T-helper 9 cell (primary cell): Measurements from ENCODE around the gene SYCN.

Experiments
- DNase-seq: peaks from one replicate; pipeline ENCODE4 v3.0.0-alpha.2; 2020

The SYCN gene

DNA sequence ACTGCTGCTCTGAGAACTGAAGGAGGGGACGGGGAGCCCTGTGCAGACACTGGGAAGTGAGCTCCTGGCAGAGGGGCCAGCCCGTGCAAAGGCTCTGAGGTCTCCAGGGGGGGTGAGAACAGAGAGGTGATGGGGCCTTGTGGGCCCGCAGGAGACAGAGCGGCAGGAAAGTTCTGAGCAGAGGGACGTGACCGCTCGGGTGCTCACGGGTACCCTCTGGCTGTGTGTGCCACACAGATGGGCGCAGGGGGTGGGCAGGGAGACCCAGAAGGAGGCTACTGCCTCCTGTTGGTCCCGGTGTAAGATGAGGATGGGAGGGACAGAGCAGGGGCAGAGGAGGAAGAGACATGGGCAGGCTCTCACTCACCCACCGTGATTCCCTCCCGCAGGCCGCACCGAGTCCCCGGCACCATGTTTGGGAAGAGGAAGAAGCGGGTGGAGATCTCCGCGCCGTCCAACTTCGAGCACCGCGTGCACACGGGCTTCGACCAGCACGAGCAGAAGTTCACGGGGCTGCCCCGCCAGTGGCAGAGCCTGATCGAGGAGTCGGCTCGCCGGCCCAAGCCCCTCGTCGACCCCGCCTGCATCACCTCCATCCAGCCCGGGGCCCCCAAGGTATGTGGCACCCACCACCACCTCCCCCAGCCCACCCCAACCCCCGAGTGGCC lies 34.8 kb downstream of the SYCN start:
- DNase-seq, result no peak

DNA sequence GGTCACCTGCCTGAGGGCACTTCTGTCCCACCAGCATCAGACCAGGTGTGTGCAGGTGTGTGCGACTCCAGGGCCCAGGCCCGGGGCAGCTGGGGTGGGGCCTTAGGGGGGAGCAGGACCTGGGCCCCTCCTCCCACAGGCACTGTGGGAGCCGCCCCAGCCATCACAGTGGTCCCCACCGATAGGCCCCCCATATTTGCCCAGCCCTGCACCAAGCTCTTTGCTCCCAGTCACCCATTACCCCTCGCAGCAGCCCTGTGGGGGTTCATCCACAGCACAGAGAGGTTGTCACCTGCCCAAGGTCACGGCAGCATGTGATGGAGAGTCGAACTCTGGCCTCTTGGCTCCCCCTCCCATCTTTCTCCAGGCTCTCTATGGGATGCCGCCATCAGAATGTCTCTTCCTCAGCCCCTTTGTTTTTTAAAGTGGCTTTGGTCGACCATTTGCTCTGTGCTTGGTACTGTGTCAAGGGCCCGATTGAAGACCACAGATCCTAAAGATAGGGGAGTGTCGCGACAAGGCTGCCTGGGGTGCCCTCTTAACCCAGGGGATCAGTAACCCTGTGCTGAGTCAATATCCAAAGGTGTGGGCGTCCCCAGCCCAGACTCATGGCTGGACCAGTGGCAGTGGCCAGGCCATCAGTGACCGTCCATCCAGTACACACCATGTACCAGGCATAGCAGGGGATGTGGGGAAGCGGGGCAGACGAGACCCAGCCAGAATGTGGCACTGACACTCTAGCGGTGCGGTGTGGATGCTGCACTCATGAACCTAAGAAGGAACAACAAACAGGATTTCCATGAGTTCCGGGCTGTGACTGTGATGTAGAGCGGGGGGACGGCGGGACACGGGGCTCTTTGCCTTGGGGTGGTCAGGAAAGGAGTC lies 35.6 kb downstream of the SYCN start:
- no peak for DNase-seq

DNA sequence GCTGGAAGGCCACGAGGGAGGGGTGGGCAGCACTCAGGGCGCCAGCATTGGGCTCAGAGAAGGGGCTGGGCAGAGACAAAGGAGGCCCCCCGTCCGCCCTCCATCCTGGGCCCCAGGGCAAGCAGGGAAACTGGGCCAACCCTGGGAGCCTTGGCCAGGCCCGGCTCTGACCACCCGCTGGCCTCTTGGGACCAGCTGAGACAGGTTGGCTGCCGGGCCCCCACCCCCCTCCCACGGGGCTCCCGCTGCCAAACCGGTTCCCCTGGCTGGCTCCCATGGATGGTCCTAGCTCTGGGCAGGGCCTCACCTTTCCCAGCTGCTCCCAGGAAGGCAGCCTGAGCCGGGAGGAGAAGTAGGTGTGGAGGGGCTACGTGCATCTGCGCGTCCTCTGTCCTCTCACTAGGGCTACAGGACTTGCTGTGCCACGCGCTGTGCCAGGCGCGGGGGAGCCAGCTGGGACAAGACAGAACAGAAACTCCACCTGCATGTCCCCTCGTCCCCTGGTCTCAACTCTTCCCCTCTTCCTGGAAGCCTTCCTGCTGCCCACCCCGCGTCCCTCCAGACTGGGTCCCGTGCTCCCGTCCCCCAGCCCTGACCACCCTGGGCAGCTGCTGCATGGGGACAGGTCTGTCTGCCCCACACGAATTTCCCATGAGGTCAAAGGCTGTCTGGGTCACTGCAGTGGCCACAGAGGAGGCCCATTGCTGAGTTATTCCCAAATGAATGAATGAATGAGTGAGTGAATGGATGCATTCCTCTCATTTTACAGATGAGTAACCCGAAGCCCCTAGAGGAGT lies 36.4 kb downstream of the SYCN start:
- no peak for DNase-seq

GRCh38 chr19:39166571-39167391 lies 37.3 kb downstream of the SYCN start:
- DNase-seq, result no peak

GRCh38 chr19:39165857-39166256 lies 38.2 kb downstream of the SYCN start:
- DNase-seq, result no peak

GRCh38 chr19:39164289-39164688 lies 39.8 kb downstream of the SYCN start:
- DNase-seq, result no peak

- DNase-seq, result no peak
These were observed 40.4 kb downstream of the SYCN start for GRCh38 chr19:39163621-39164020.

GRCh38 chr19:39162441-39163043 lies 41.5 kb downstream of the SYCN start:
- no peak for DNase-seq

GRCh38 chr19:39160889-39161672 lies 43.0 kb downstream of the SYCN start:
- no peak for DNase-seq

GRCh38 chr19:39160523-39160861 lies 43.6 kb downstream of the SYCN start:
- no peak for DNase-seq

- no peak for DNase-seq
These were observed 45.3 kb downstream of the SYCN start for GRCh38 chr19:39158646-39159260.

GRCh38 chr19:39157997-39158389 lies 46.1 kb downstream of the SYCN start:
- DNase-seq, result no peak

- DNase-seq, result no peak
These were observed 46.6 kb downstream of the SYCN start for GRCh38 chr19:39157275-39157996.

DNA sequence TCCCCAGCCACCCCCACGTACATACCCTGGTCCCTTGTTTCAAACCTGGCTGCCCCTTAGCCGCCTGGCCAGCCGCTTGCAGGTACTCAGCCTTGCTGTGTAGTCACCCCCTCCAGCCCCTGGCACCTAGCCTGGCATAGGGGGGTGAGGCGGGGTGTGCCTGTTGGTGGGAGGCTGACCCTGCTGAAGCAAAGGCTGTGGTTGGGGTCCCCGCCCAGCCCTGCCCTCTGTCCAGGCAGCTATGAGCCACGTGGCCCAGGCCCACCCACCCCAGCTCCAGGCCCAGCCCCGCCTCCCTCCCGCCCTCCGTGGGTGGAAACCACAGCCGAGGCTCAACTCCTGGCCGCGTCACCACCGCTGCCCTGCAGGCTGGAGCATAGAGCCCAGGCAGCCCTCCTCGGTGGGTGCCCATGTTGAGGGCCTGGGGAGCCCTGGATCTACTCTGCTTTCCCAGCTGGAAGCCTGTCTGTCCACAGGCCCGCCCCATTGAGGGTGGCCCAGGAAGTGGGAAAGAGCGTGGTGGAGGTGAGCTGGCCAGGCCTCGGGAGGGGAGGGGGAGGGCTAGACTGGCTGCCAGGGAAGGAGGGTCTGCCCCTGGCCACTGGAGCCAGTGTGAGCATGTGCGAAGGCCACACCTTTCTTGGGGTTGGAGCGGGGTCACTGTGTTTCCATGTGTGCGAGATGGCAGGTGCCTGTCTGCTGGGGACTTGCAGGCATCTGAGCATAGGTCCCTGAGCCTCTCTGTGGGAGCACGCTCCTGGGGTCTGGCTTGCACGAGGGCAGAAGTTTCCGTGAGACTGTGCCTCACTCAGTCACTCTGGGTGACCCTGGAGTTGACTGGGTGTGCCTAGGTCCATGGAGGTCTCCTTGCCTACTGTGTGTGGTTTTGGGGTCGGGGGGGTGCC lies 47.5 kb downstream of the SYCN start:
- DNase-seq, result no peak

DNA sequence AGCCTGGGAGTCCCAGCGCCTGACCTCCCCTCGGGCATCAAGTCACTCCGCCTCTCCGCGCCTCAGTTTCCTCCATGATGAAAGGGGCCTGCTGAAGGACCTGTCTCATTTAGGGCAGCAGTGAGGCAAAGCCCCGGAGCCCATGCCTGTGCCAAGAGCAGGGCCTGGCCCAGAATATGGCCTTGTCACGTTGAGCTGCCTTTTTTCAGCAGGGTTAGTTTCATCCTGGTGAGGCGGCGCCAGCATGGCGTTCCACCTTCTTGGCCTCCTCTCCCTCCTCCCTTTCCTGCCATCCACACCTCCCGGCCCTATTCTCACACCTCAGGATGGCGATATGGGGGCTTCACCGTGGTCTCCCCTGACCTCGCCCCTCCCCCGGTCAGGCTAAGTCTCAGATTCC lies 48.3 kb downstream of the SYCN start:
- DNase-seq, result no peak

DNA sequence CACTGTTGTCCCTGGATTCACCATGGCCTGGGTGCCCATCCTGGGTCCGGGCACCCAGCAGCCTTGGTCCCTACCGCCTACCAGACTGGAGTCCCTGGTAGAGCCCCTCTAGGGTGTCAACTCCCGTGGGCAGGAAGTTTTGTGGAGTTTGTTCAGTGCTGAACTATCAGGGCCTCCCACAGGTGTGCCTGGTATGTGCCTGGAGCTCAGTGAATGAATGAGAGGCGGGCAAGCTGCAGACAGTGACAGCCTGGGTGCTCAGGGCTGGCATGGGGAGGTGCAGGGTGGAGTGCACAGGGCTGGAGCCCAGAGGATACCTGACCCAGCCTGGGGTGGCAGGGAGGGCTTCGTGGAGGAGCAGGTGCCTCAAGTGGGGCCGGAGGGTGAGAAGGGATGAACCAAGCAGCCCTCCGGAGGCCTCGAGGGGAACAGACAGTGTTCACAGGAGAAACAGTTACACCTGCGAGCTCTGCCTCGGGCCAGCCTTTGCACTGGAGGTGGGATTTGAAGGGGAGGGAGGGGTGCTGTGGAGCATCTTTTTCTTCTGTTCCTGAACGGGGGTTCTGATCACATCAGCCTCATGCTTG lies 48.9 kb downstream of the SYCN start:
- no peak for DNase-seq

GRCh38 chr19:39154629-39155100 lies 49.4 kb downstream of the SYCN start:
- DNase-seq, result no peak

DNA sequence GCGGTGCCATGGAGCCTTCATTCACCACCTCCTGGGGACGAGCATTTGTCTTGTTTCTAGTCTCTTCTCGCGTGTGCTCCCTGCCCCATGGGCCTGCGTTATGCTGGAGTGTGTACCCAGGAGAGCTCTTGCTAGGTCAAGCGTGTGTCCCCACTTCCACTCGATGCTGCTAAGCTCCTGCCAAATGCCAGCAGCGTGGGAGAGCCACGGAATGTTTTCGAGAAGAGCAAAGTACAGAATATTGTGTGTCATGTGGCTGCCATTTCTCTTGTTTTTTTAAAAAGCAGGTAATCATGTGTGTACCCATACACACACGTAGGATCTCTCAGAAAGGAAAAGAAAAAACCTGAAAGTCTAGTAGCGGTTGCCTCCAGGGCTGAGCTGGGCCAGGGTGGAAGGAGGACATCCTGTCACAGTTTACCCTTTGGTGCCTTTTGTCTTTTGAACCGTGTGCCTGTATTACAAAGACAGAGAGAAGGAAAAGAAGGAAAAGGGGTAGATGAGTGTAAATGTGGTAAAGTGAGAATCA lies 49.9 kb downstream of the SYCN start:
- DNase-seq, result no peak
